GM18508 (cell line): ENCODE data around the gene KBTBD12.

Source experiments
- ATAC-seq: cut with Tn5 transposase; IDR thresholded peaks from one replicate; pipeline ENCODE4 v1.9.1; 2021; ENCODE audit warnings: moderate number of reproducible peaks; ENCODE audit not compliant: insufficient read depth, unreplicated experiment

Gene KBTBD12

DNA sequence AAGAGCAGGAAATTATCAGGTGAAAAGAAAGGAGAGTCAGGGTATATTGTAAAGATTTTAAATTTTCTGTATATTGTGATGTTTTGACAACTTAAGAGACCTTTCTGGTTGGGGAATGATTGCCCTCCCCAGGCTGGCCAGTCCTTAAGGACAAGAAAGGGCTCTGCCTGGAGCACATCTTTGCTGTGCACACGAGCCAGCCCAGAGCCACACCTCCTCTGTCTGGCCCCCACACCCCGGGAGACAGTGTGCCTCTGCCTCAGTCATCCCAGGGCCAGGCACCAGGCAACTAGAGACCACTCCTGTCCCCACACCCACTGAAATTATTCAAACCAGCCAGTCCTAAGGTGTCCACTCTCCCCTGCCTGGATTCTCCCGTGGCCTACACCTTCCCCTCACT lies 67.1 kb downstream of the KBTBD12 start:
- ATAC-seq, result no peak

DNA sequence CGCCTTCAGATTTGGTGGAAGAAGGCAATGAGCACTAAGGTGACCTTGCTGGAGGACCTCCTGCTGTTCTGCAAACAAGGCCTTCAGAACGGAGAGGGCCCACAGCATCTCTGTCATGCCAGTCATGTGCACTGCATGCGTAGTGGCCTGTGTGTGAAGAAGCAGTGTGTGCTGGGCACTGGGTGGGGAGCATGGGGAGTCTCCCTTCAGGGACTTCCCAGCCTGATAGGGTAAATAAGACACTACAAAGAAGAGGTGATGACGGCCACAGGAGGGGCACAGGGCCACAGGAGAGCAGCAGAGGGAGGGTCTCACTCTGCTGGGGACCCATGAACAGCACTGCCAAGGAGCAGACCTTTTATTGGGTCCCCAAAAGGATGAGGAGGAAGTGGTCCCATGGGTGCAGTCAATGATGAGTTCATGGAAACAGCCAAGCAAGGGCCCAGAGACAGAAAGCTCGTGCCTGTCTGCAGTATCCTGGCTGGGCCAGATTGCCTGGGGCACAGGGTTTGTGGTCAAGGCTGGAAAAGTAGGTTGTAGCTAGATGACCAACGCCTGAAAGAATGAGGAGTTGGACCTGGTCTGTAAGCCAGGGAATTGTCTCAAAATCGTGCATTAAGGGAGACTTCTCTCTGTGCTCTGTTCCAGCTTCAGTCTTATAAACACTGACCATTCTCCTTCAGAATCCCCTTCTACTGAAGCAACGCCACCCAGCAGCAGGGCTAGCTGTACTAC lies 69.4 kb downstream of the KBTBD12 start:
- no peak for ATAC-seq

DNA sequence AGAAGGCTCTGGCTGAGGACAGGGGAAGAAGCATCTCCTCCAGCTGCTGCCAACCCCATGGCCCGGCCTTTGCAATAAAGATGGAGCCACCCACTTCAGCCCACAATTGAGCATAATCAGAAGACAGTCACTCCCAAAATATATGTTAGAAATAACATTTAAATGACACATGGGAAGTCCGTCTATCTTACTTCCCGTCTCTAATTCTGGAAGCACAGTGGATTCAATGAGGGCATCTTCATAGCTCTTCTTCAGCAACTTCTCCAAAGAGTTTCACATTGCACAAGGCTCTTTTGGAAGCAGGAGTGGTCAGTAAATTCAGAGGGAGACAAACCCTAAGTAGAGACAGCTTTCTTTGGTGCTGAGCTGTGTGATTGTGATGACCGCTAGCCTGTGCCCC lies 70.2 kb downstream of the KBTBD12 start:
- ATAC-seq, result no peak

DNA sequence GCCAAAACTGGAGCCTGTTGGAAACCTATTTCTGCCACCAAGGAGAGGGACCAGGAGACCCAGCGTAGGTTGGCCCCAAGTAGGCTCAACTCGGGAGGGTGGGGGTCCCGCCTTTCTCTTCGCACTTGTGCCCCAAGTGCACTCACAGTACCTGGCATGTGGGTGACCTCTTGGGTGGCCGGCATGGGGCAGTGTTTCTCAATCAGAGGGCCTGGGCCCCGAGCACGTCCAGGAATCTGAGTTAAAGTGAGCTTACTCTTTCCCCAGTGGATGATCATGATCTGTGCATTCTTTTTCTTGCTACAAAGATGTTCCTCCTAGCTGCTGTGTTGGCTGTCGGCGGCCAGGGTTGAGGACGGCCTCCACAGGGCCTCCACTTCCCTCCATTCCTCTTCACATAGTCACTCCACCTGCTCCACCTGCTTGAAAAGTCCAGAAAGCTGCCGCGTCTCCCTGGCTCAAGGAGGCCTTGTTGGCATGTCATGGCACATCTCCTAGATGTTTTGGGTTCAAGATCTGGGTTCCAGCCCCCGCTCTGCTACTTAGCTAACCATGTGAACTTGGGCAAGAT lies 70.7 kb downstream of the KBTBD12 start:
- no peak for ATAC-seq

DNA sequence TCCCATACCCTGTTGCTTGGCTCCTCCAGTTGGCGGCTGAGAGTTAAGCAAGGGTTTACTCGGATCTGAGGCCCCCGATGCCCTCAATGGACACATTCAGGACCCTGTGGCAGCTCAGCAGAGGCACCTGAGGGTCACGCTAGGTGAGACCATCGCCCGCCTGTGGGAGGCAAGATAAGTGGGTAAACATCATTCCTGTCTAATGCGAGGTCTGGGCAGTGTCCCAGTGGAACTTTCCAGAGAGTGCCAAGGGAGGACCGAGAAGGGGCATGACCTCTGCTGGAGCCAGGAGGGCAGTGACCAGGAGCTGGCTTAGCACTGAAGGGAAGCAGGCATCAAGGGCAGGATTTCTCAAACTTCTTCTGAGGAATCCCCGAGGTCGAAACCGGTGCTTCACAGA lies 71.8 kb downstream of the KBTBD12 start:
- no peak for ATAC-seq

DNA sequence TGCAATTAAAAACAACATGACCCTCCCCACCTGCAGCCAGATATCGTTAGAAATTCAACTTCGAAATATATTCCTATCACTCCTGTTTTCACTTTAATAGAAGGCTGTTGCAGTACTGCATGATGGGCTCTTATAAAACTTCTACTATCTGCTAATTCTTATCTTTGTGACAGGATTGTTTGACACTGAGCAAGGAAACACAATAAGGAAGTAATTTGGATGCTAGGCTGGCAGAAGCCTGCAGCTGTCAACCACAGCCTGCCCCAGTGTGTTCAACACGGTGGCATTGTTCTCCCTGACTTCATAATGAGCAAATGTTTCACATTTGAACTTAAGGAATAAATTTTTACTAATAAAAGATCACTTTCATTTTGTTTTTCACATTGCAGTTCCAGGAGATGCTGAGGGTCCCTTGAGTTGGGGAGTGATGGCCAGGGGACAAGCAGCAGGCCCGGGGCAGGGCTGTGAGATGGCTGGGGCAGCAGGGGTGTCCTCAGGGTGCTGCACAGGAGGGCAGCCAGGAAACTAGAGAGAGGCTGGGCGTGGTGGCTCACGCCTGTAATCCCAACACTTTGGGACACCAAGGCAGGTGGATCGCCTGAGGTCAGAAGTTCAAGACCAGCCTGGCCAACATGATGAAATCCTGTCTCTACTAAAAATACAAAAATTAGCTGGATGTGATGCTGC lies 72.4 kb downstream of the KBTBD12 start:
- ATAC-seq, result no peak

DNA sequence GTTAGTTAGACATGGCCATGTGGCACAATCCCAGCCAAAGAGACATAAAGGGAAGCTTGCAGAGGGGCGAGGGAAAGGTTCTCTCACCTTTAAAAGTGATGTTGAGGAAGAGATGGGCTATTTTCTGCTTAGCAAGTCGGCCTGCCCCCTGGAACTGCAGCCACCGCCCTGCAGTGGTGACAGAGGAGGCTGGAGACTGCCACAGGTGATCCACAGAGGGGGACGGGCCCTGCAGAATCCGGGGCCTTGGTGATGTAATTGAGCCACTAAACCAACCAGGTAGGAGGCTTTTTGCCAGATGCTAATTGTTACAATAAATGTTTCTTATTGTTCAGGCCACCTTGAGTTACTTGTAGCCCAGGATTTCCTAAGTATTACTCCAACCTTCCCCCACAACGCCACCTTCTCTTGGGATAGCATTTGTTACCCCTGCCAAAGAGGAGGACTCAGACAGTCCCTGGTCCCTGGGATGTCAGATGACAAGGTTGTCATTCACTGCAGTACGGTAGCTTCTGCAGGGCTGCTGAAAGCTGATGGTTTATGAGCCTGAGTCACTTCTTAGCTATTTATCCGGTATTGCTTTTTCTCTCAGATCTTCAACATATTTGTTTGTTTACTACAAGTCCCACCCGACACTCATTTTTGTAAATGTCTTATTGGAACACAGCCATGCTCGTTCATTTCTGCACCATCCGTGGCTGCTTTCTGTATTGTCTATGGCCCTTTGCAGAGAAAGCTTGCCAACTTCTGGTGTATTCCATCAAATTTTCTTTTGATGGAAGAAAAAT lies 73.9 kb downstream of the KBTBD12 start:
- ATAC-seq, result no peak

DNA sequence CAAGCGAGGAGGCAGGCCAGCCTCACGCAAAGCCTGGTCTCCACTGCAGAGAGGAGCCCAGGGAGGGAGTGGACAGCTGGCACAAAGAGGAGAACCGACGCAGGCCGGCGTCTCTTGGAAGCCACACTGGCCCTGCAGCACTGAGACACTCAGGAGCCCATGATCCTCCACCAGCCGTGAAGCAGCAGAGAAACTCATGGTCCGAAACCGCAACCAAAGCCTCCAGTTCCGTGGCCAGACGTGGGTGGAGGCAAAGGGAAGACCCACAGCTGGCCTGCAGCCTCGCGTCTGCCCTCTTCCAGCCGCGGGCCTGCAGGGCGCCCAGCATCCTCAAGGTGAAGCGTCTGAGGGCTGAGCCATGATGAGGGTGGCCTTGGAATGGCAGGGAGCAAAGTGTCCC lies 75.0 kb downstream of the KBTBD12 start:
- no peak for ATAC-seq

DNA sequence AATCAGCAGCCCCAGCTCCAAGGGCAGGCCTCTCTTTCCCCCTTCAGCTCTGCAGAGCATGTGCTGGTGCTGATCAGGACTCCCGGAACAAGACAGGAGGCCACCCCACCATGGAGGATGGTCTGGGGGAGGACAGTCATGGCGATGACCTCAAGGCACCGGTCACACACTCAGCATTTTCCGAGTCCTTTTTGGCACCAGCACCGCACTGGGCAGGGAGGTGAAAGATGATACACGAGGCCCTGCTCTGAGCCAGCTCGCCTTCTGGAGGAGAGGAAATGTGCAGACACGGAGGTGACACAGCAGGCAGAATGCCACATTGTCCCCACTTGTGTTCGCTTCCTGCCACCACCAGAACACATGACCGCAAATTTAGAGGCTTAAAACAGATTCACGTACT lies 75.4 kb downstream of the KBTBD12 start:
- ATAC-seq, result no peak

DNA sequence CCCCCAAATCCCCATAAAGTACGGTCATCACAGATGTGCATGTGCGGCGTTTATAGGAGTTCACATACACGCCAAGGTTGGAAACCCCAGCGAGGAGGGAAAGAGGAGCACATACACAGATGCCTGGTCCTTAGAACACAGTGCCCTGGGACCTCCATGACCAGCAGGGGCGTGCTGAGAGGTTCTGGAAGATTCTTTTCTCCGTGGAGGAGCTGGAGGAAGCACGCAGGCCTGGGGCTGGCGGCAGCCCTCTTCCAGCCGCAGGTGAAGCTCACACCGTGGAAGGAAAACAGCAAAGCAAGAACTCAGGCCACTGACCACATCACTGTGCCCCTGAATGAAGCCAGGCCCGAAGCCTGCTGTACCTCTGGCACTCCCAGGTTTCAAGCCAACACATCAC lies 76.2 kb downstream of the KBTBD12 start:
- ATAC-seq, result no peak

DNA sequence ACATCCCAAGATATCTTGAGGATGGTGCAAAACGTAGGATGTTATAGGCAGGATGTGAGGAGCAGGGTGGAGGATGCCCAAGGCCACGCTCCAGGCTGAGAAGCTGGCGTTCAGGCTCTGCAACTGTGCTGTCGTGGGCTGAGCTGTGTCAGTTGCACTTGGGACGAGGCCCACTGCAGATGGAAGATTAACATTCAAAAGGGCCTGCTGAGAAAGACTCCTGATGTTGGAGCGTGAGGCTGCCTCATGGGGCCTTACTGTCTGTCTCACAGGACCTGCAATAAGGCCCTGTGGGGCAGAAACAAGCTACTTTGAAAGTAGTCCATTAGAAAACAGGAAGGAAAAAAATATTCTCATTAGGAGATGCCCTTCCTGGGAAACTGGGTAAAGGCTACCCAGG lies 76.6 kb downstream of the KBTBD12 start:
- no peak for ATAC-seq

DNA sequence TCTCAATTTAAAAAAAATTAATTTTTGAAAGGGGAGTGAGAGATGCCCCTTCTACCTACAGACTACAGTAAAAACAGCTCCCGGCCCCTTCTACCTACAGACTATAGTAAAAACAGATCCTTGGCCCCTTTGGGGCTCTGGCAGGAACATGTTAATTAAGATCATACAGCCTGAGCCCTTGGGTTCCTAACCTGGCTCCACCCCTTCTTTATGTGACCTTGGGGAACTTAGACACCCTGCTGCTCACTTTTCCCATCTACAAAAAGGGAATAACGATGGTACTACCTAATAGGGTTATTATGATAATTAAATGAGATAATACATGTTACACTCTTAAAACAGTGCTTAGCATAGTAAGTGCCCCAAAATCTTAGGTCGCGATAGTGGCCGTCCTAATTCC lies 77.1 kb downstream of the KBTBD12 start:
- no peak for ATAC-seq

DNA sequence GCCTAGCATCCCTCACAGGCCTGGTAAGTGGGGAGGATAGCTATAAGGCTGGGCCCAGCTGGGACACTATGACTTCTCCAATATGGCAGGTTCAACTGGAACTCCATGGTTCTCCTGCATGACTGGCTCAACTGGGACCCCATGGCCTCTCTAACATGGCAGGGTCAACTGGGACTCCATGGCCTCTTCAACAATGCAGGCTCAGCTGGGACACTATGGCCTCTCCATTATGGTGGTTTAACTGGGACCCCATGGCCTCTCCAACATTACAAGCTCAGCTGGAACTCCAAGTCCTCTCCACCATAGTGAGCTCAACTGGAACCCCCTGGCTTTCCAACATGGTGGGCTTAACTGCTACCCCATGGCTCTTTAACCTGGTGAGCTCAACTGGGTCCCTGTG lies 79.0 kb downstream of the KBTBD12 start:
- no peak for ATAC-seq

DNA sequence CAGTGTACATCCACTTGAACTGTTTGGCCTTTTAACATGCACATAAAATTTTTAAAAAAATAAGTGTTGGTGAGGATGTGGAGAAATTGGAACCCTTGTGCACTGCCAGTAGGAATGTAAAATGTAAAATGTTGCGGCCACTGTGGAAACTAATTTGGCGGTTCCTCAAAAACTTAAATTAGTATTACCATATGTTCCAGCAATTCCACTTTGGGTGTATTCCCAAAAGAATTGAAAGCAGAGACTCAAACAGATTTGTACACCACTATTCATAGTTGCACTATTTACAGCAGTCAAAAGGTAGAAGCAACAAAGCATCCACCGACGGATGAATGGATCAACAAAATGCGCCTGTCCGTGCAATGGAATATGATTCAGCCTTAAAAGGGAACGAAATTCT lies 82.0 kb downstream of the KBTBD12 start:
- no peak for ATAC-seq

DNA sequence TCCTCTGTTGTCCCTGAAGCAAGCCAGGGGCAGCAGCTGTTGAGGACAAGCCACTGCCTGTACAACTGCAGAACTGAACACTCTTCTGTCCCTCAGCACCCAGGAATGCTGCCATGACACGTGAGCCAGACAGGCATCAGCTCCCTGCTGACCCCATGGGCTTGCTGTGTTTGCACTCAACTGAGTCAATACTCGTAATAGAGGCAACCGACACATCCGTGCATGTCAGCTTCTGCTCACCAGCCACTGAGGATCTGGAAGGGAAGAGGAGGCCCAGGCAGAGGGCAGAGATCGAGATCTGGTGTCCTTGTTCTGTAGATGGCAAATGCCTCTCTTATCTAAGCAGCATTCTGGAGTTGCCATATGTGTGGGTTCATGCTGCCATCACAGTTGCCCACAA lies 82.9 kb downstream of the KBTBD12 start:
- ATAC-seq, result no peak

DNA sequence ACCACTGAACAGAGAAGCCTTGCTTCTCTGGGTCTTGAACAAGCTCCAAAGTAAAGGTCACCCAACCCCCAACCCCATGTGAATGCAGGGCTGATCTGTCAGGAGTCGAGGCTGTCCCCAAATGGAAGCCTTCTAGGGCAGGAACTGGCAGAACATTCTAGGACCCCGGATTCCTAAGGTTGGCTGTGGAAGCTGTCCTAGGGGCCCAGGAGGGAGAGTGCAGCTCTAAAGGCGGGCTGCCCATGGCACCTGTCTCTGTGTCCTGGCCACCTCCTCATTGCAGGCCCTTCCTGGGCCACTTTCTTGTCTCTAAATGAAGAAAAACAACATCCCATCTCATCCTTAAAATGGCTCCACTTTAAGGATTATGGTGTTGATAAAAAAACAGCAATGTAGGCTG lies 83.6 kb downstream of the KBTBD12 start:
- ATAC-seq, result no peak

DNA sequence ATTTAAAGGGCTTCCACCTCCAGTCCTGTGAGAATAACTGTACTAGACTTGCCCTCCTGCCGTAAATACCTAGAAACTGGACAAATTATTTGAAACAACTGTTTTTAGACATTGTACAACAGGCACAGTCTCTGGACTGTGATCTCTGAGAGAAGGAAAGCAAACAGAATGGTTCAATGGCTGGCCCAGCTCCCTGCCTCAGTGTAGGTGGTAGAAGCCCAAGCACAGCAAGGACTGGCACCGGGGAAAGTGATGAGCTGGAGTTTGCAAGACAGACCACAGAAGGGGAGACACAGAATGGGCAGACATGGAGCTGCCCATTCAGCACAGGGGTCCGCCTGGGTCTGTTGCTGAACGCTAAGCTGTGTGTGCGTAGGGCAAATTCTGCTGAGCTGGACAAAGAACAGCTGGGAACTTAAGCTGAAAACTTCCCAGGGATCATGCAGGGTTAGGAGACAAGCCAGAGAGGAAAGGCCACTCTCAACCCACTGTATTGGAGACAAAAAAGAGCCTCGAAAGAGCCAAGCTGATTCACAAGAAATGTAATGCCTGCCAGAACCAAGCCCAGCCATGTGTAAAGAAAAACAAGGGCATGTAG lies 84.6 kb downstream of the KBTBD12 start:
- ATAC-seq, result no peak

DNA sequence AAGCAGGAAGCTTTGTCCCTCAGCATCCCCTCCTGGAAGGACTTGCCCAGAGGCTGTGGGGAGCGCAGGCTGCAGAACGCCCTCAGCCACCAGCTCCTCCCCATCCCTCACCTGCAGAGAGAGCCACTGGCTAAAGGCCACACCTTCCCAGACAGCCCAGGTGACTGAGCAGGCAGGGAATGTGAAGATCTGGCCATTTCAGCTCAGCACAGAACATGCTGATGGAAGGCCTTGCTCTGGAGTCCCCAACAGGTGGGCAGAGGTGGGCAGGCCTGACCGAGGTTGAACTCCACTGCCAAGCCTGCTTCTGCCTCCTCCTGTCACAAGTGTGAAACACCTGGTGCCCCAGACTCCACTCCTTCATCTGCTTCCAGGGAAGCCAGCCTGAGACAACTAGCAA lies 86.5 kb downstream of the KBTBD12 start:
- no peak for ATAC-seq

DNA sequence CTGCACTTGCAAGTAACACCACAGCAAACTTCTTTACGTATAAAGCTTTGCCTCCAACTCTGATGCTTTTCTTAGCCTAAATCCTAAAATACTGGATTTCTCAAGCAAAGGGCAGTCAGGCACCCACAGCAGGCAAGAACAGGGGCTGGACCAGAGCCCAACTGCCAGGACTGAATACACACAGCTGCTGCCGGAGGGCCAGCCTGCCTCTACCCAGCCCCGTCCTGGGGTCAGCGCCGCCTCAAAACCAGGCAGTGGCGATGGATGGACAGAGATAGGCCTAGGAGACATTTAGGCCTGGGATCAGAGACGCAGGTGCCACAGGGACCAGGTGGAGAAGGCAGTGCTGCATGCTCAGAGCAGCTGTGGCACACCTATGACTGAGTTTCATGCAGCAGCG lies 89.6 kb downstream of the KBTBD12 start:
- ATAC-seq, result no peak
